HUES48 (cell line): Measurements from ENCODE around the gene PRAMEF33.
"Not testable (repeated sequence)": the region's sequence is repeated elsewhere in the genome, so short reads cannot be mapped to it uniquely, and the experiment has no call there.

Source experiments
- H3K27ac ChIP-seq: one replicate; pipeline ENCODE4 v1.7.0; 2013; ENCODE audit warnings: low read depth, low read length, inconsistent platforms
- H3K27me3 ChIP-seq: 2 replicates; pipeline ENCODE4 v1.6.1; 2013; ENCODE audit warnings: mild to moderate bottlenecking, low read length; ENCODE audit not compliant: control insufficient read depth, insufficient read depth
- H3K36me3 ChIP-seq: 2 replicates; pipeline ENCODE4 v1.6.1; 2013; ENCODE audit warnings: low read length; ENCODE audit not compliant: control insufficient read depth, insufficient read depth
- H3K4me1 ChIP-seq: 2 replicates; pipeline ENCODE4 v1.6.1; 2013; ENCODE audit warnings: mild to moderate bottlenecking, low read length; ENCODE audit not compliant: control insufficient read depth, insufficient read depth
- H3K4me3 ChIP-seq: 2 replicates; pipeline ENCODE4 v1.5.1; 2013; ENCODE audit warnings: mild to moderate bottlenecking, low read depth, low read length
- H3K9ac ChIP-seq: 2 replicates; pipeline ENCODE4 v1.6.1; 2013; ENCODE audit warnings: mild to moderate bottlenecking, low read depth, low read length, moderate library complexity
- H3K9me3 ChIP-seq: 2 replicates; pipeline ENCODE4 v1.6.1; 2013; ENCODE audit warnings: low read length; ENCODE audit not compliant: control insufficient read depth, insufficient read depth

PRAMEF33 gene

GRCh38 chr1:13303239-13303638 is at the start of gene PRAMEF33:
Gene PRAMEF33 (plus strand): TSS chr1:13303539. CDS start chr1:13305955, 2,416 bp downstream.
- H3K27me3 ChIP-seq, H3K27ac ChIP-seq, H3K4me3 ChIP-seq, H3K9ac ChIP-seq, H3K4me1 ChIP-seq, H3K9me3 ChIP-seq, H3K36me3 ChIP-seq: not testable (repeated sequence)

- not testable (repeated sequence) for H3K27me3 ChIP-seq, H3K36me3 ChIP-seq, H3K4me1 ChIP-seq, H3K27ac ChIP-seq, H3K9me3 ChIP-seq, H3K9ac ChIP-seq, H3K4me3 ChIP-seq
These were observed 49.4 kb upstream of the PRAMEF33 start, which contains the start of gene PRAMEF5 for GRCh38 chr1:13253898-13254297. Gene PRAMEF5 (plus strand): TSS chr1:13254198. CDS start chr1:13259269, 5,071 bp downstream.

DNA sequence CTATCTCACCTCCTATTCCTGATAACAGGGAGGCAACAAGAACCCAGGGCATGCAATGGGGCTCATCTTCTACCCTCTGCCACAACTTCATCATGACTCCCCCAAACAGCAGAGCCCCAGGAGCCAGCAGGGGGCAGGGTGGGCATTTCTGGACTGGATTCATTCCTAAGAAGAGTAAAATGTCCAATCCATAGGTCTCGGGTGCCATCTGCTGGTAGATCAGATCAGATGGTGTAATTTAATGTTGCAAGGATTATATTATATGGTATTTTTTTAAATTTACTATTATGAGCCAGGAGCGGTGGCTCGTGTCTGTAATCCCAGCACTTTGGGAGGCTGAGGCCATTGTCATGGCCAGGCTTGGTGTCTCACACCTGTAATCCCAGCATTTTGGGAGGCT is 38.2 kb upstream of the PRAMEF33 start:
- not testable (repeated sequence) for H3K9ac ChIP-seq, H3K36me3 ChIP-seq, H3K4me3 ChIP-seq, H3K4me1 ChIP-seq, H3K27me3 ChIP-seq, H3K27ac ChIP-seq, H3K9me3 ChIP-seq

GRCh38 chr1:13277016-13277415 is 26.3 kb upstream of the PRAMEF33 start:
- H3K27me3 ChIP-seq, H3K4me3 ChIP-seq, H3K27ac ChIP-seq, H3K9me3 ChIP-seq, H3K4me1 ChIP-seq, H3K36me3 ChIP-seq, H3K9ac ChIP-seq: not testable (repeated sequence)

GRCh38 chr1:13279617-13280016 is 23.7 kb upstream of the PRAMEF33 start:
- not testable (repeated sequence) for H3K4me3 ChIP-seq, H3K36me3 ChIP-seq, H3K4me1 ChIP-seq, H3K9ac ChIP-seq, H3K9me3 ChIP-seq, H3K27me3 ChIP-seq, H3K27ac ChIP-seq

DNA sequence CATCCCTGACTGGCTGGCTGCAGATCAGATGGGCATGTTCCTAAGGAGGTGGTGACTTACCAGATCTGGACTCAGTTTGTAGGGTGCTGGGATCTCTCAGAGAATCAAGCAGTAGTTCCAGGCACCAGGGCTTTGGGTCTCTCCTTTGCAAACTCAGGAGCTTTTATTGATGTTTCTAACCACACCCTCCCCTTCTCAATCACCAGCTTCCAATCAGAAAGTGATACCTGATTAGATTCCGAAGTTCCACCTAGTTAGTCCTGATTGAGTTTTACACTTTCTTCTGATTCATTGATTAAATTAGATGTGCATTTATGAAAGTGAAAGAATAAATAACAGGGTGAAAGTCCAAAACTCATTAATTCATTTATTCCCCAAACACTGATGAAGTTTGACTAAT is 18.3 kb upstream of the PRAMEF33 start, which contains the start of gene PRAMEF8:
Gene PRAMEF8, minus strand, starts transcription at position 101 of the 400 bp plus-strand sequence. CDS start 1,046 bp downstream, outside the sequence.
- H3K27ac ChIP-seq, H3K9ac ChIP-seq, H3K36me3 ChIP-seq, H3K4me1 ChIP-seq, H3K4me3 ChIP-seq, H3K27me3 ChIP-seq, H3K9me3 ChIP-seq: not testable (repeated sequence)

DNA sequence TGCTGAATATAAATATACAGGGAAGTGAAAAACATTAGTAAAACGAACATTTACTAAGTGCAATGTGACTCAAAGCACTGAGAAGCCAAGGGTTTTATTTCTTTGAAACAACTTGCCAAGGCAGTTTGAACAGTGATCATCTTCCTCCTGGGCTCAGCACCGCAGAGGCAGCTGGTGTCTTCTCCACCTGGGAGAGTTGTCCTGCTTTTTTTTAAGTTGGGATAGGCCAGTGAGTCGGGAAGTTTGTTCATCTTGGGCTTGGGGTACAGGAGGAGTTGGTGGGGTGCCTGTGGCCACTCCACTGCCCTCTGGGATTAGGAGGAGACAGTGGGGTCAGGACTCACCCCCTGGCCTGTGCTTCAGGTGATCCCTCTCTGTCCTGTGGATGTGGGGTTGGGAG is 14.3 kb upstream of the PRAMEF33 start:
- not testable (repeated sequence) for H3K9ac ChIP-seq, H3K9me3 ChIP-seq, H3K4me3 ChIP-seq, H3K27me3 ChIP-seq, H3K4me1 ChIP-seq, H3K36me3 ChIP-seq, H3K27ac ChIP-seq

DNA sequence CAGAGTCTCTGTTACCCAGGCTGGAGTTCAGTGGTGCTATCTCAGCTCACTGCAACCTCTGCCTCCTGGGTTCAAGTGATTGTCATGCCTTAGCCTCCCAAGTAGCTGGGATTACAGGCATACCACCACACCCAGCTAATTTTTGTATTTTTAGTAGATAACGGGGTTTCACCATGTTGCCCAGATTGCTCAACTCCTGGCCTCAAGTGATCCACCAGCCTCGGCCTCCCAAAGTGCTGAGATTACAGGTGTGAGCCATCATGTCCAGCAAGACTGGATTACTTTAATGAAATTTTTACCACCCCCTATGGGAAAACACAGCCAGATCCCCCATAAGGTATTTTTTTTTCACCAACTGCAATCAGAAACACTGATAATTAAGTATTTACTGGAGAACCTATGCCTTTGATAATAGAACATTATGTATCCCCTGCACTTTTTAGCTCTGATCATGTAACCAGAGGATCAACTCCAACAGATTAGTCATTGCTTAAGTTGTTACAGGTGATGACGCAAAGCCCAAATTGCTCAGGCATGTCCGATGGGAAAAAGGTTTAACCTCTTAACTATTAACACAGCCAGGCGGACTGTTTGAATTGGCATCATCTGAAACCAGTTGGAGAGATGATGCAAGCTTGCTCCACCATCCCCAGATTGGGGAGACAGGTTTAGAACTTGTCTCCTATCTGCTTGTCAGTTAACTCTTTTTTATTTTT is 6.0 kb upstream of the PRAMEF33 start:
- H3K27ac ChIP-seq, H3K27me3 ChIP-seq, H3K4me1 ChIP-seq, H3K9ac ChIP-seq, H3K4me3 ChIP-seq, H3K36me3 ChIP-seq, H3K9me3 ChIP-seq: not testable (repeated sequence)

DNA sequence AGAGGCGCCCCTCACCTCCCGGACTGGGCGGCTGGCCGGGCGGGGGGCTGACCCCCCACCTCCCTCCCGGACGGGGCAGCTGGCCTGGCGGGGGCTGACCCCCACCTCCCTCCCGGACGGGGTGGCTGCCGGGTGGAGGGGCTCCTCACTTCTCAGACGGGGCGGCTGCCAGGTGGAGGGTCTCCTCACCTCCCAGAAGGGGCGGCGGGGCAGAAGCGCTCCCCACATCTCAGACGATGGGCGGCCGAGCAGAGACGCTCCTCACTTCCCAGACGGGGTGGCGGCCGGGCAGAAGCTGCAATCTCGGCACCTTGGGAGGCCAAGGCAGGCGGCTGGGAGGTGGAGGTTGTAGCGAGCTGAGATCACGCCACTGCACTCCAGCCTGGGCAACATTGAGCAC is 4.6 kb upstream of the PRAMEF33 start:
- not testable (repeated sequence) for H3K4me1 ChIP-seq, H3K4me3 ChIP-seq, H3K9ac ChIP-seq, H3K27me3 ChIP-seq, H3K9me3 ChIP-seq, H3K36me3 ChIP-seq, H3K27ac ChIP-seq

GRCh38 chr1:13302197-13302596 is 1.1 kb upstream of the PRAMEF33 start:
- not testable (repeated sequence) for H3K27me3 ChIP-seq, H3K4me3 ChIP-seq, H3K9me3 ChIP-seq, H3K27ac ChIP-seq, H3K9ac ChIP-seq, H3K36me3 ChIP-seq, H3K4me1 ChIP-seq

GRCh38 chr1:13315281-13315680 is 11.9 kb downstream of the PRAMEF33 start, which contains the start of gene PRAMEF15:
Gene PRAMEF15 (plus strand): TSS chr1:13315581. CDS start chr1:13318408, 2,827 bp downstream.
- H3K27ac ChIP-seq, H3K36me3 ChIP-seq, H3K4me1 ChIP-seq, H3K9me3 ChIP-seq, H3K9ac ChIP-seq, H3K27me3 ChIP-seq, H3K4me3 ChIP-seq: not testable (repeated sequence)
